GM19193 (cell line): ENCODE data around the gene CHPF.

Experiments
- POLR2A ChIP-seq: IDR thresholded peaks from 4 replicates; pipeline ENCODE4 v1.6.1; 2011; ENCODE audit not compliant: insufficient read depth, insufficient read length; ENCODE audit errors: extremely low read depth

The CHPF gene

DNA sequence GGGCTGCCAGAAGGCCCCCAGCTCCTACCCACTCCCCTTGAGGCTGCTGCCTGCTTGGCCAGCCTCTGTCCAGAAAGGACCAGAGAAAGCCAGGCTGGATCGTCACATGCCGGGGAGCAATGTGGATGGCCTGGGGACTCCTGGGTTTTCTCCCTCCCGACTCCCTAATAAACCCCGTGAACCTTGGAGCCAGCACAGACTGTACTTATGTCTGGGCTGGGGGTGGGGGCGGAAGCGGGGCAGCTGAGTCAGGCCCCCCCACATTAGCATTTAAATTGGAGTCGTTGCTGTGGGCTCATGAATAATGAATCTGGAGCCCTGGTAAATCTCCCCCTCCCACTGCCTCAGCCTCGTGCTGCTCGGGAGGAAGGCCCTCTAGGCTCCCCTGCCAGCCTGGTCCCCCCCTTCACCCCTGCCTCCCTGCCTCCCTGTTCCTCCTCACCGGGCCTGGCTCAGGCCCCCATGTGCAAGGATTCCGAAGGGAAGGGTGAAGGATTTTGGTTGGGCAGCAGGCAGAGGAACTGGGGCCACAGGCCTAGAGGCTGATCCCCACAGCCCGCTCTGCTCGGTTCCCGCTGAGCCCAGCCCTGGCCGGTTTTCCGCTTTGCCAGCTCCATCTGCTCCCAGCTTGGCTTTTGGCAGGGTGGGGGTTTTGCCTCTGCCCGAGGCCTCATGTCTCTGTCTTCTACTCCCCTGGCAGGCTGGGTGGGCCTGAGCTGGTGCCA, 36.6 kb downstream of the CHPF start:
- no peak for TF ChIP-seq POLR2A

- no peak for TF ChIP-seq POLR2A
Observed at GRCh38 chr2:219506153-219506801, 37.3 kb downstream of the CHPF start.

DNA sequence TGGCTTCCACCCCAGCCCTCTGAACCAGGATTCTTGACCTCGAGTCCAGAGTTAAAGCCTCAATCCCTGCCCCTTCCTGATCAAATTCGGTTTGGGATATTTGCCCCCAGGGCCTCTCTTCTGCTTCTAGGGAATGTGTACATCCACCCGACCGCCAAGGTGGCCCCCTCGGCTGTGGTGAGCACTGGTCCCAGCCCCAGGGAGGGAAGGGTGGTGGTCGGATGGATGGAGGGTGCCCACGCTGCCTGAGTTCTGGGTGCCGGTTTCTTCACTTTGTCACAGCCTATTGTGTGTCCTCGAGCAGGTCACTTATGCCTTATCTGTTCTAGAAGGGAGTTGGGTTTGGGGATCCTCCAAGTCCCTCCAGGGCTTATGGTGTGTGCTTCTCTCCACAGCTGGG, 38.0 kb downstream of the CHPF start:
- no peak for TF ChIP-seq POLR2A

GRCh38 chr2:219502618-219503017, 41.0 kb downstream of the CHPF start:
- TF ChIP-seq POLR2A: no peak

DNA sequence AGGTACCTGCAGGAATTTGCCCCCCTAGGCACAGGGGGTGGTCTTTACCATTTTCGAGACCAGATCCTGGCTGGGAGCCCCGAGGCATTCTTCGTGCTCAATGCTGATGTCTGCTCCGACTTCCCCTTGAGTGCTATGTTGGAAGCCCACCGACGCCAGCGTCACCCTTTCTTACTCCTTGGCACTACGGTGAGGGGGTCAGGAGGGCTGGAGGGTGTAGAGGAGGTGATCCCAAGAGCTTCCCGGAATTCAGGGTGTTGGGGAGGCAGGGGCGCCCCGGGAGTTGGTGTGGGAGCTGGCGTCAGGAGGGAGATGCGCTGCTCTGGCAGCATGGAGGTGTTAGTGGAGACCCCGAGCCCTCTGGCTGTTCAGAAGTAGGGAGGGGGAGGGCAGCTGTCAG, 41.8 kb downstream of the CHPF start:
- TF ChIP-seq POLR2A: no peak

DNA sequence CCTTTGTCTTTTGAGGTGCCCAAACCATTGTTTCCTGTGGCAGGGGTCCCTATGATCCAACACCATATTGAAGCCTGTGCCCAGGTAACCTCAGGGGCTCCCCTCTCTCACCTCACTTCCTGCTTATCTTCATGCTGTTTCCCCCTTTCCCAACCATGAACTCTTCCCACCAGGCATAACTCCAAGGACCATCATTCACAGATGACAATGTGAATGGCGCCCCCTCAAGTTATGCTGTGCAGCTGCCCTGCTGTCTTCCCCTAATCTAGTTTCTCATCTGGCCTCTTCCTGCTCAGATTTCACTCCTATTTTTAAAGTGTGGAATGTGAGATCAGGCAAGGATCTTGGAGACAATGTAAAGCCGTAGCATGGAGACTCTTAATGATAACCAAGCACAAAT, 43.5 kb downstream of the CHPF start:
- TF ChIP-seq POLR2A: no peak

- TF ChIP-seq POLR2A: no peak
Observed at GRCh38 chr2:219499555-219499954, 44.1 kb downstream of the CHPF start.

DNA sequence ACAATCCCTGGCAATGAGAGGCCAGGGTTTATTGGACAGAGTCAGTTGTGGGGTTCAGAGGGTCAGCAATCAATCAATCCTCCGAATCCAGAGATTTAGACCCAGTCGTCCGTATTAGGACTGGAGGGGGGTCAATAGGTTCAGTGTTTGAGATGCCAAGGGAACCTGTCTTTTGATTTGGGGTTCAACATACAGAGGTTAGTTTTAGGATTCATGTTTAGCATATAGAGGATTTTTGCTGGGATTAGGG, 44.6 kb downstream of the CHPF start:
- no peak for TF ChIP-seq POLR2A

GRCh38 chr2:219498280-219499057, 45.1 kb downstream of the CHPF start, which contains the start of gene GMPPA:
GMPPA (plus strand) TSS chr2:219498891; CDS start chr2:219499976, 1,085 bp downstream.
- TF ChIP-seq POLR2A: peak; percentile 89

DNA sequence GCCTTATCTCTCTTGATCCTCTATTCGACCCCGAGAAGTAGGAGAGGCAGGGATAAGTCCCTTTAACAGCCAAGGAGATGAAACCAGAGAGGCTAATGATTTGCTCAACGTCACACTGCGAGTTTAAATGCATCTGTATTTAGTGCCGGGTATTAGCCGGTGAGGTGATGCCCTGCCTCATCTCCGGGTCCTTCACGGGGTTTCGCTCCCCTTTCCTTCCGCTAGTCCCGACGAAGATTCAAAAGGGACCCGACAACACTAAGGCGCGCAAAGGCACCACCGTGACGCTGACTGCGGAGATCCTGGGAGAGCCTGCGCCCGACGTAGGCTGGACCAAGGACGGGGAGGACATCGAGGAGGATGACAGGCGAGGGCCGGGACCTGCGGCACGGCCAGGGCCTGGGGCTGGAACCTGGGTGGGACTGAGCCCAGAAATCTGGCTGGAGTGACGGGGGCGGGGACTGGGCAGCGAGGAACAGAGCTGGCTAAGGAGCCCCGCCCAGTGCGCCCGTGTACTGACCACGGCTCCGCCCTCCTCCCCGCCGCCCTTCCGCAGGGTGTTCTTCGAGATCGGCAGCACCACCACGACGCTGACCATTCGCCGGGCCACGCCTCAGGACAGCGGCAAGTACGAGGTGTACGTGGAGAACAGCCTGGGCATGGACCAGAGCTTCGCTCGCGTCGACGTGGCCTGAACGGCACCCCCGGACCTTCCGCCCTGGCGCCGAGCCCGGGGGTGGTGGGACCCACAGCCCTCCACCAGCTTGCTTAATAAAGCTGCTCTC, 45.9 kb downstream of the CHPF start:
- no peak for TF ChIP-seq POLR2A

DNA sequence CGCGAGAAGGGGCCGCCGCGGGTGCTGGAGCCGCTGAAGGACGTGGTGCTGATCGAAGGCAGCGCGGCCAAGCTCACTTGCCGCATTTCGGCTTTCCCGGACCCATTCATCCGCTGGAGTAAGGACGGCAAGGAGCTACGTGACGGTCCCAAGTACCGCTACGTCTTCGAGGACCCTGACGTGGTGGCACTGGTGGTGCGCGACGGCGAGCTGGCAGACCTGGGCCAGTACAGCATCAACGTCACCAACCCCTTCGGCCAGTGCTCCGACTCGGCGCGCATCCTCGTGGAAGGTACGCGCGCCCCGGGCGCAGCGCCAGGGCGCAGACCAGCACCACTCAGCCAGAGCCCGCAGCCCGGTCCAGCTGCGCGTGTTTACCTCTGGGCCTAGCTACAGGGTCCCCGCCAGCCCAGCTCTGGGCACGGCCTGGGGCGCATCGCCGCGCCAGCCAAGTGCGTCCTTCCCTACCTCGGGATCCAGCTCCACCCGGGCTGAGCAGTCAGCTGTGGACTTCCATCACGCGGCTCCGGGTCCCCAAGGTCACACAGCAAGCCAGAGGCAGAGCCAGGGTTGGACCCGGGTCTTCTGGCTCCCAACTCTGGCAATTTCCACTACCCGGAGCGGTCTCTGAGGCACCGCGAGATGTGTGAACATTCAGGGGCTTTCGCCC, 46.6 kb downstream of the CHPF start:
- no peak for TF ChIP-seq POLR2A

GRCh38 chr2:219496247-219496824, 47.3 kb downstream of the CHPF start:
- TF ChIP-seq POLR2A: no peak

DNA sequence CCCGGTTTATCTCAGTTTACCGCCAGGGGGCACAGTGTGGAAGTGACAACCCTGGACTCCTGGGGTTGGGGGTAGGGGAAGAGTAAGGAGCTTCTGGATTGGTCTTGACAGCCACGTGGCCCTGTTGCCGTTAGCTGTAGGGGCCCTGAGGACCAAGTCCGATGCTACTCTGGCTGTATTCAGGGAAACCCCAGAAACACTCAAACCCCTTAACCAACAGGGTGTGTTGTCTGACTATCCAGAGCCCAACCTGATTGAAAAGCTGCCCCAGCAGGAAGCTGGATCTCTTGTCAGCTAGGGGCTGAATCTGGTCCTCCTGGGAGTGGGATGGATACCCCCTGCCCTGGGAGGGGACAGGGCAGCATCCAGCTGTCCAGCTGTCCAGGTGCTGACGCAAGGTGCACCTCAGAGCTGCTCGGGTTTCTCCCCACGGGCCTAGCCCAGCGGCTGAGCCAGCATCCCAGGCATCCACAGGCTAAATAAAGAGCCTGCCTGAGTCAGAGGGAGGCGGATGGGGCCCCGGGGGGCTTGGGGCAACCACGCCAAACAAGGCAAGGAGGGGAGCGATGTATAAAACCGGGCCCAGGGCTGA, 48.0 kb downstream of the CHPF start:
- TF ChIP-seq POLR2A: no peak

DNA sequence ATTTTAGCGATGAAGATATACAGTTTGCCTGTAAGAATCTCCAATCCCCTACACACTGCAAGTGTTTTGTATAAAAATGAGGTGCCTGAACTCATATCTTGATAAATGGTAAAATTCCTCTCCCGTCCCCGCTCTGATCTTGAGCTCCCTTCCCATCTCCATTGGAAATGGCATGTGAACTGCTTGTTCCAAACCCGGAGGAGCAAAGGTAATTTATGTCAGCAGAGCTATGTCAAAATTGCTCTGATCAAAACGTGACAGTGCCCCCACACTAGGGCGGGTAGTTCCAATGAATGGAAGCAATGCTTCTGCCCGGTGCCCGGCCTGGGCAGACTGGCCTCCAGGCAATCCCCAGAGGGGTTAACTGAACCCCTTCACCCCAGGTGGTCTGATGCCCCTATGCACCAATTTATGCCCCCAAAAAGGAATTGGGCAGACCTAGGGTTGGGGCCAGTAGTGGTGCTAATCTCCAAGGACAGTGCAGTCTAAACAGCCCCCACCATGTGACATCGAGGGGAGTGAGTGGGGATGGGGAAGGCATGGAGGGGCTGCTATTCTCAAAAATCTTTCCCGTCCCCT, 48.6 kb downstream of the CHPF start:
- TF ChIP-seq POLR2A: no peak

GRCh38 chr2:219493086-219493485, 50.5 kb downstream of the CHPF start:
- no peak for TF ChIP-seq POLR2A
